Brain microvascular endothelial cell (primary cell): Measurements from ENCODE around the gene AKR7A2.

ENCODE experiments used
- DNase-seq: peaks from one replicate; pipeline ENCODE4 v3.0.0-alpha.2; 2020
- H3K27ac ChIP-seq: fragments of 250-450 bp; sonication (Bioruptor Pico); 2 replicates; pipeline ENCODE4 v1.5.1; 2020; ENCODE audit warnings: mild to moderate bottlenecking, moderate library complexity
- H3K27me3 ChIP-seq: fragments of 250-450 bp; sonication (Bioruptor Pico); replicated peaks from 2 replicates; pipeline ENCODE4 v1.5.1; 2020; ENCODE audit warnings: mild to moderate bottlenecking
- H3K36me3 ChIP-seq: fragments of 250-450 bp; sonication (Bioruptor Pico); replicated peaks from 2 replicates; pipeline ENCODE4 v1.5.1; 2020; ENCODE audit warnings: mild to moderate bottlenecking
- H3K4me3 ChIP-seq: 2 replicates; pipeline ENCODE4 v1.5.1; 2011; ENCODE audit warnings: low read depth, mild to moderate bottlenecking, control low read depth, low read length, moderate library complexity
- CTCF ChIP-seq: IDR thresholded peaks from 2 replicates; pipeline ENCODE4 v1.5.1; 2011; ENCODE audit warnings: low read depth, mild to moderate bottlenecking, moderate library complexity, low read length, control low read depth, inconsistent platforms; ENCODE audit errors: missing control alignments
- in situ Hi-C: cut with HindIII; loops from 2 replicates; pipeline ENCODE4 v1.10.0; 2017; ENCODE audit warnings: low sequenced_read_pairs, low pct_ligation_motif_present

AKR7A2 gene

GRCh38 chr1:19317126-19317910 is 5.4 kb upstream of the AKR7A2 start:
- peaks cover 11% of the 10 kb centered on the region for H3K36me3 ChIP-seq
- no peak overlapping the region for H3K4me3 ChIP-seq
- H3K27ac ChIP-seq, result no peak overlapping the region
- DNase-seq, result no peak
- in situ Hi-C loops, result no loop called here
- no peak for TF ChIP-seq CTCF
- no peaks in the 10 kb centered on the region for H3K27me3 ChIP-seq

- no peaks in the 10 kb centered on the region for H3K27me3 ChIP-seq
- no peak for TF ChIP-seq CTCF
- H3K36me3 ChIP-seq, result peaks cover 11% of the 10 kb centered on the region
- peak overlapping the region; percentile 18 for H3K27ac ChIP-seq
- no peak overlapping the region for H3K4me3 ChIP-seq
- DNase-seq, result peak; percentile 50
- in situ Hi-C loops, result no loop called here
Measured at GRCh38 chr1:19315378-19316198, 3.6 kb upstream of the AKR7A2 start.

- Histone ChIP-seq H3K27ac (no peak overlapping the region), H3K27me3 (no peaks in the 10 kb centered on the region), H3K36me3 (peaks cover 10% of the 10 kb centered on the region), H3K4me3 (no peak overlapping the region)
- no peak for DNase-seq
- no peak for TF ChIP-seq CTCF
- in situ Hi-C loops, result no loop called here
Measured at GRCh38 chr1:19313961-19314882, 2.3 kb upstream of the AKR7A2 start.

GRCh38 chr1:19313636-19313959 is 1.7 kb upstream of the AKR7A2 start:
- in situ Hi-C loops, result no loop called here
- no peak overlapping the region for H3K27ac ChIP-seq
- H3K36me3 ChIP-seq, result peaks cover 7% of the 10 kb centered on the region
- no peak for TF ChIP-seq CTCF
- no peak for DNase-seq
- H3K27me3 ChIP-seq, result no peaks in the 10 kb centered on the region
- no peak overlapping the region for H3K4me3 ChIP-seq

GRCh38 chr1:19312782-19313635 is 1.1 kb upstream of the AKR7A2 start:
- Histone ChIP-seq H3K36me3 (peaks cover 6% of the 10 kb centered on the region), H3K27me3 (no peaks in the 10 kb centered on the region), H3K4me3 (peak overlapping the region; percentile 67), H3K27ac (peak overlapping the region; percentile 93)
- in situ Hi-C loops, result no loop called here
- no peak for DNase-seq
- TF ChIP-seq CTCF, result no peak
